Neural progenitor cell (in vitro differentiated cells): ENCODE measurements around the gene PCSK5.

Experiments used
- CTCF ChIP-seq: fragments of 200-600 bp; sonication (generic); IDR thresholded peaks from 2 replicates; pipeline ENCODE4 v1.5.1; 2017; ENCODE audit warnings: antibody characterized with exemption, mild to moderate bottlenecking
- EZH2 ChIP-seq: fragments of 200-600 bp; sonication (generic); IDR thresholded peaks from 2 replicates; pipeline ENCODE4 v1.6.1; 2017; ENCODE audit warnings: antibody characterized with exemption, mild to moderate bottlenecking, moderate library complexity
- EZH2phosphoT487 ChIP-seq: fragments of 200-600 bp; sonication (generic); IDR thresholded peaks from 2 replicates; pipeline ENCODE4 v1.6.1; 2017; ENCODE audit warnings: antibody characterized with exemption

DNA sequence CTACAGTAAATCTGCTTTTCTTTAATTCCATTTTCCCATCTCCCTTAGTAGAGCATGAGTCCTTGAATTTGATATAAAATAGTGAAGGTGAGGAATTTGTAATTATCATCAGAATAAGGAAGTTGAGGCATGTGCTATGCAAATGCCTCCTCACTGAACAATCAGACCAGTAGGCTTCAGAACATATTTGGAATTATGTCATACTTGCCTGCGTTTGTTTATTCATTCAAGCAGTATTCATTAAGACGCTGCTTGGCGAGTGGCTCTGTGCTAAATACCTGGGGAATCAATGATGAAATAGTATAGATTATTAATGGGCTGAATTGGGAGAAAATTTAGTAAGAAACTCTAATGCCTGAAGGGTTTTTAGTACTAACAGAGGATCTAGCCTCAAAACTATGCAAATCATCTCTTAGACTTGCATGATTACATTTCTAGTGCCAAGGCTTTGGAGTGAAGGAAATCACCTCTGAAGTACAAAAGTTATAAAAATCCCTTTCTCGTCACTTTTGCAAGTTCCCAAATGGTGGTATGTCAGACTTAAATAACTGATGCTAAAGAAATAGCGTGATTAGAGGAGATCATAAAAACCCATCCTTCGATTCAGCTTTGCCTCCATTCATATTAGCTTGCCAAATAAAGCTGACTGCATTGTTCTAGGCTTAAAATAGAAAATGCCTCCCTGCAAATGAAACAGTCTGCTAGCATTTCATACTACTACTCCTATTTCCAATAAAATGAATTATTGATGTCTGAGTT, 141.7 kb downstream of the PCSK5 start:
- TF ChIP-seq CTCF (no peak), EZH2 (no peak), EZH2phosphoT487 (no peak)
